Pancreas (tissue), 10 donors: ENCODE results near the gene PHYKPL. TPM values are rescaled to one million over a fixed set of nuclear protein-coding genes. Genes with fewer than 3 reads are reported as not detected.

Experiments
- ATAC-seq, 4 donors: fragments of 200-7000 bp; cut with Tn5 transposase; one replicate each; pipeline versions ENCODE4 v1.8.0 to v1.9.1; 2020; ENCODE audit warnings: mild to moderate bottlenecking in 4 of 4, moderate library complexity in 4 of 4
- DNase-seq, 6 donors: peaks; one replicate each; pipeline ENCODE4 v3.0.0-alpha.2; 2020
- FAIRE-seq: peaks from 2 replicates; lab custom pipeline; 2012; peaks lifted over from hg19 to GRCh38; lab: Jason Lieb, UNC
- H3K27ac ChIP-seq, 4 donors: fragments of 200-600 bp; sonication (generic); 1 replicate in 3 of 4; 2 replicates in 1 of 4; pipeline versions ENCODE4 v1.5.0 to v1.8.0; 2020
- H3K27me3 ChIP-seq, 4 donors: fragments of 200-600 bp; one replicate each; pipeline ENCODE4 v1.8.0; 2021
- H3K36me3 ChIP-seq, 3 donors: fragments of 200-600 bp; sonication (generic) in 1 of 3; one replicate each; pipeline versions ENCODE4 v1.5.0 to v1.8.0; 2020 to 2021
- H3K4me1 ChIP-seq, 3 donors: fragments of 200-600 bp; one replicate each; pipeline ENCODE4 v1.8.0; 2021
- H3K4me3 ChIP-seq, 4 donors: fragments of 200-600 bp; sonication (generic) in 2 of 4; one replicate each; pipeline versions ENCODE4 v1.5.0 to v1.8.0; 2020 to 2021
- H3K9me3 ChIP-seq, 4 donors: fragments of 200-600 bp; one replicate each; pipeline ENCODE4 v1.8.0; 2021
- CTCF ChIP-seq, 4 donors: fragments of 200-600 bp; sonication (generic) in 3 of 4; IDR thresholded peaks; one replicate each; pipeline versions ENCODE4 v1.5.0 to v1.8.0; 2021; ENCODE audit warnings: antibody characterized with exemption in 4 of 4
- WGBS, 2 donors: extraction: QIAGEN DNeasy Blood & Tissue Kit; methylation state at CpG; one replicate each; pipeline ENCODE4 v1.1.7; 2013; 5-methylcytosine and 5-hydroxymethylcytosine counted together
- intact Hi-C, 3 donors: fragments of 100-400 bp; cut with DNase I; formaldehyde crosslinking; loops; one replicate each; pipeline versions ENCODE4 v1.11.1 to v1.14.2; 2022
- polyA plus RNA-seq, 2 donors: library from polyadenylated mRNA; stranded (reverse); fragments of 200-250 nt; gene quantifications; one replicate each; pipeline ENCODE4 v1.2.3, GENCODE V29; 2013
- total RNA-seq, 6 donors: library from RNA; stranded (reverse); fragmentation: NEBNext Ultra II Directional in 4 of 6; extraction: Animal tissue kit (Norgen Biotek cat#: 25700) in 4 of 6; gene quantifications; one replicate each; pipeline versions ENCODE4 v1.2.1 to v1.2.4, GENCODE V29; 2021 to 2023
- donor health status: healthy with polysubstance abuse.
- donor health status: DM: no; HTN: no; CAD: no; lungs with moderate emphysema.
- donor health status: DM: no; HTN: no; CAD: no.
- donor health status: control.
- donor health status: control.
- donor health status: Bipolar disorder and iron deficiency.
- donor health status: DM: yes; HTN: yes; CAD: no.
- donor health status: DM: no; HTN: no; CAD: no.
- donor health status: DM: no; HTN: no; CAD: no.
- donor health status: DM: yes; HTN: yes; CAD: no.

The PHYKPL gene
- 10 to 100 TPM; 29.3 to 60.3 (median 35.9) TPM for total RNA-seq
- 10 to 100 TPM; 78.9 to 83.5 TPM for polyA plus RNA-seq

GRCh38 chr5:178232124-178232919 lies at the start of gene PHYKPL:
Gene PHYKPL (minus strand): TSS chr5:178232802. CDS start chr5:178232550, 252 bp downstream.
- no peak for TF ChIP-seq CTCF (IDR thresholded peaks at IDR 0.05)
- H3K36me3 ChIP-seq: no peaks in the 10 kb centered on the region
- H3K27ac ChIP-seq: peak within 1 kb of the TSS; percentile 83 to 92 (median 88)
- DNase-seq: peak; percentile 60 to 87 (median 80)
- H3K27me3 ChIP-seq: no peaks in the 10 kb centered on the region
- ATAC-seq: peak; percentile 67 to 84 (median 76)
- no peaks in the 10 kb centered on the region for H3K9me3 ChIP-seq
- H3K4me1 ChIP-seq: peaks cover 0 to 27% (median 8%) of the 10 kb centered on the region in 3 donors
- no peak for FAIRE-seq
- intact Hi-C loops: no loop called here
- peak within 1 kb of the TSS; percentile 87 to 92 (median 88) for H3K4me3 ChIP-seq
- WGBS, 2 donors: 0 to 1% methylated on average over 61 to 102 of the region's 102 CpGs

DNA sequence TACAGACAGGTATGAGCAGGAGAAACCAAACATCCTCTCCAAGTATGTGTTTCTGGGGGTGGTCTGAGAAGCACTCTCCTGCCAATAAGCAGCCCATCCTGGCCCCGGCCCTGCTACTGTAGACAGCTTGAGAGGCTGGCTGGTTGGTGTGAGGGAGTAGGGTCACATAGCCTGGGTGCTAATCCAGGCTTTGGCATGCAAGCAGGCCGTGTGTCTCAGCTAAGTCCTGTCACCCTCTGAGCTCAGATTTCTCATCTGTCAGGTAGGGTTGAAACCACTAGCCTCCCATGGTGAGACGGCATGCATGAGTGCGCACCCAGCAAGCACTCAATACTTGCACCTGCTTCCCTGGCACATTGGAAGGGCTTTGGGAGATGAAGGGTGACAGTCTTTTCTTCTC lies 49.8 kb upstream of the PHYKPL start:
- ATAC-seq (no peak), FAIRE-seq (no peak), DNase-seq (peak in 1 of 6 donors; percentile 23)
- Histone ChIP-seq H3K4me1 (no peaks in the 10 kb centered on the region), H3K36me3 (no peaks in the 10 kb centered on the region), H3K27me3 (peaks cover 0 to 4% (median 0%) of the 10 kb centered on the region in 4 donors), H3K9me3 (no peaks in the 10 kb centered on the region), H3K4me3 (no peak overlapping the region), H3K27ac (no peak overlapping the region)
- 73 to 79% methylated on average over 4 of the region's 4 CpGs for WGBS, 2 donors
- intact Hi-C loops: no loop called here
- no peak for TF ChIP-seq CTCF (IDR thresholded peaks at IDR 0.05)

DNA sequence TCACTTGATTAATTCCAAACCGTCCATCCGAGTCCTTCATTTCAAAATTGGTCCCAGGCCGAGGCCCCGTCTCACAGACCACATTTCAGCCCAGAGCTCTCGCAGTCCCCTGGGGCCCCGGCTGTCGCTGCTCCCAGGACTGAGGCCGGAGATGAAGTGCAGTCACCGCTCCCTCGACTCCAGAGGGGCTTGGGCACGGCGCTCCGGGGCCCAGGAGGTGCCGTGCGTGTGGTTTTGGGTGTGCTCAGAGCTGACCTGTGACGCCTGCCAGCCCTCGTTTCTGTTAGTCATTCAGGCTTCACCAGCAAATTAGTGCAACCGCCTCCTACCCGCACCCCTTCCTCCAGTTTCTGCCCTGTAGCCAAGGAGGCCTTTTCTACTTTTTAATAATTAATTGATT lies 48.7 kb upstream of the PHYKPL start:
- no peak for ATAC-seq
- FAIRE-seq: no peak
- H3K4me3 ChIP-seq: no peak overlapping the region

DNA sequence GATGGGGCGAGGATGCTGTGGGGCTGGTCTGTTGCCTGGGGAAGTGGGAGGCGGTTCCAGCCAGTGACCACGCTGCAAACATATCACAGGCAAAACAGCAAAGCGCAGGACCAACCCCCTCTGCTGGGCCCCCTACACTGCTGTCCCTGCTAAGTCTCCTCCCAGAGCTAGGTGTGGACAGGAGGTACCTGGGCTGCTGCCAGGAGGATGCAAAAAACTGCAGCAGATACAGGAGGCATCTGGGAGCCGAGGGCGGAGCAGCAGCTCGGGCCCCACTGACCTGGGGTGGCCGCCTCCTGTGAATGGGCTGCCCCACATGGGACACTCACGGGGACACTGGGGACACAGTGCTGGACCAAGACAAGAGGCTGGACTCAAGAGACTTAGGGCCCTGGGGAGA lies 48.0 kb upstream of the PHYKPL start:
- FAIRE-seq (no peak), ATAC-seq (no peak), DNase-seq (peak in 1 of 6 donors; percentile 55)
- no peak for TF ChIP-seq CTCF (IDR thresholded peaks at IDR 0.05)
- Histone ChIP-seq H3K4me1 (no peaks in the 10 kb centered on the region), H3K9me3 (no peaks in the 10 kb centered on the region), H3K27me3 (peaks cover 0 to 4% (median 0%) of the 10 kb centered on the region in 4 donors), H3K4me3 (no peak overlapping the region), H3K27ac (no peak overlapping the region), H3K36me3 (no peaks in the 10 kb centered on the region)
- WGBS, 2 donors: 75 to 80% methylated on average over 9 of the region's 9 CpGs
- intact Hi-C loops: no loop called here

More for the DNA sequence above, 48.7 kb upstream of the PHYKPL start:
- Histone ChIP-seq H3K9me3 (no peaks in the 10 kb centered on the region), H3K27me3 (peaks cover 0 to 4% (median 0%) of the 10 kb centered on the region in 4 donors), H3K4me1 (no peaks in the 10 kb centered on the region), H3K27ac (no peak overlapping the region), H3K36me3 (no peaks in the 10 kb centered on the region)
- 72 to 84% methylated on average over 19 of the region's 19 CpGs for whole genome bisulfite sequencing, 2 donors
- intact Hi-C loops: no loop called here
- peak in 1 of 6 donors; percentile 43 for DNase-seq
- TF ChIP-seq CTCF (IDR thresholded peaks at IDR 0.05): no peak
